HG03439 (cell line): ENCODE measurements around the gene EIPR1.
A peak's percentile ranks its signal among the peaks of the same experiment; 100 is the strongest.

Source experiments
- ATAC-seq: cut with Tn5 transposase; IDR thresholded peaks from one replicate; pipeline ENCODE4 v1.9.1; 2021; ENCODE audit warnings: mild to moderate bottlenecking, moderate library complexity; ENCODE audit not compliant: unreplicated experiment

EIPR1 gene

DNA sequence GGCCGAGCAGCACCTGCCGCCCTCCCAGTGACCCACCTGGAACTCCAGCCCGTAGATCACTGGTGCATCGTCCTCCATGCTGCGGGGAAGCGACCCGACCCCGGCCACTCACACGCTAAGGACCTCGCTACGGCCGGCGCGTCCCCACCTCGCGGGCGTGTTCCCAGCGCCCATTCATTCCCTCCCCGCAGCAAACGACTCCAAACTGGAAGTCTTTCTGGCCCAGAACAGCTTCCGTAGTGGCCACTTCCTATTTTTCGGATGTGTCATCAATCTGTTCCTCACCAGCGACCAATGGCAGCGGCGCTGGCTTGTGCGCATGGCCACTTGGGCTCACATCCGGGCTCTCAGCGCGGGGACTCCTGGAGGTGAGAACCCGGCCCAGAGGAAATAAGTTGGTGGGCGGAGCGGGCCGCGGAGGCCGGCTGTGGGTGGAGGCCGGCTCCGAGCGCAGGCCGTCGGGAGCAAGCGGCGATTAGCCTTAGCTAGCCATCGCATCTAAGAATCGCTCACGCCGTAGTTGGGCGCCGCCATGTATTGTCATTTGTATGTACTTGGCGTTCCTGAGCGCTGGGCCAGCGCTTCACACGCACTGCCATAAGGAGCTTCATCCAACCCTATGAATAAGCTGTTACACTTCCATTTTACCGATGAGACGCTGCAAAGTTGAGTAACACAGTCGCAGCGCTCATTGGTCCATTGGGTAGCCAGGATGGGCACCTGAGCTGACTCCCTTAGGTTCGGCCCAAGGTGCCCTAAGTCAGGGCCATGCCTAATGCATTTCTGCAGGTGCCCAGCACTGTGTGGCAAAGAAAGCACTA lies at the start of gene EIPR1:
TSS of gene EIPR1 (minus strand) at position 207 of the 821 bp plus-strand sequence. CDS start at position 78, 129 bp downstream.
- ATAC-seq, result peak; percentile 75

DNA sequence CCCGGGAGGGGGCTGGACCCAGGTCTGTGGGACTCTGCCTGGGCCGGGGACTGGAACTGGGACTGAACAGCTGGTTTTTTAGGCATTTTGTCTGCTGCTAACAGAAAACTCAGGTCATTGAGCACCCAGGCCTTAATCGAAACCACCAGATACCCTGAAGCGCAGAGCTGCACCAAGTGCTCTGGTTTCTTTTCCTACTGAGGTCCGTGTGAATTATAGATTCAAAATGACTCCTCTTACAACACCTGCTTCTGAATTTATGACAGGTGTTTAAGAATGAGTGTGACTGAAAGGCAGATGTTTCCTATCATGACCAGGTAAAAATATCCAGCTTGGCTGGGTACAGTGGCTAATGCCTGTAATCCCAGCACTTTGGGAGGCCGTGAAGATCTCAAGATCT lies 49.7 kb upstream of the EIPR1 start:
- no peak for ATAC-seq

DNA sequence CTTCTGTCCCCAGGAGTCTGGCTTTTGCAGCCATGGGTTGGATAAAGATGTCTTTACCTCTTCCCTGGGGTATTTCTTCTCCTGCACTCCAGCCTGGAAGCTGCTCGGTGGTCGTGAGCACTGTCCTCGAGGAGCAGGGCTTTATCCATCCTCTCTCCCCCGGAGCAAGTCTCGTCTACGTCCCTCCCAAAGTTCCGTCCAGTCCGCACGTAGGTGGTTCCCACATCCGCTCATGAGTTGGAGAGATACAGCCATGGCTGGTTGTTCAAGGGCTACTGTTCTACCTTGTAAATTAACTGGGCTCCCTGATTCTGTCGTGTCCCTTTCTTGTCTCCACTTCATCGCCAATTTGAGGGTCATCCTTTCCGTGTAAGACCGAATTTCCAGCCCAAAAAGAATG lies 49.0 kb upstream of the EIPR1 start:
- ATAC-seq, result no peak

DNA sequence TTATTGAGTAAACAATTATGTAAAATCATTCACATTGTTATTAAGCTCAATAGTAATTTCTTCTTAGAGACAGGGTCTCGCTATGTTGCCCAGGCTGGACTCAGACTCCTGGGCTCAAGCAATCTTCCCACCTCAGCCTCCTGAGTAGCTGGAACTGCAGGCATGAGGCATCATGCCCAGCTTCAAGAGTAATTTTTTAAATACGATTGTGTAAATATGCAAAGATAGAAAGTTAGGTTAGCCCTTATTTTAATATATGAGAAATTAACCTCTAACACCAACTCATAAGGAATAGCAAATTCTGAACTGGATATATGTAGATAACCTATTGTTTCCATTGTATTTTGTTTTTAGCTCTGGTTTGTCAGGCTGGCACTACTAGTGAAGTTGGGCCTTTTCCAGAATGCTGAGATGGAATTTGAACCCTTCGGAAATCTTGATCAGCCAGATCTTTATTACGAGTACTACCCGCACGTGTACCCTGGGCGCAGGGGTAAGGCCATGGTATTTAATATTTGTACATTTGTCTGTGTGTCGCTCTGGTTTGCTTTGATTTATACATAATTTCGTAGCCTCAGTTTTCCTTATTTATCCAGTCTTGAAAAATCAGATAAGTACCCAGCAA lies 46.7 kb upstream of the EIPR1 start:
- no peak for ATAC-seq

DNA sequence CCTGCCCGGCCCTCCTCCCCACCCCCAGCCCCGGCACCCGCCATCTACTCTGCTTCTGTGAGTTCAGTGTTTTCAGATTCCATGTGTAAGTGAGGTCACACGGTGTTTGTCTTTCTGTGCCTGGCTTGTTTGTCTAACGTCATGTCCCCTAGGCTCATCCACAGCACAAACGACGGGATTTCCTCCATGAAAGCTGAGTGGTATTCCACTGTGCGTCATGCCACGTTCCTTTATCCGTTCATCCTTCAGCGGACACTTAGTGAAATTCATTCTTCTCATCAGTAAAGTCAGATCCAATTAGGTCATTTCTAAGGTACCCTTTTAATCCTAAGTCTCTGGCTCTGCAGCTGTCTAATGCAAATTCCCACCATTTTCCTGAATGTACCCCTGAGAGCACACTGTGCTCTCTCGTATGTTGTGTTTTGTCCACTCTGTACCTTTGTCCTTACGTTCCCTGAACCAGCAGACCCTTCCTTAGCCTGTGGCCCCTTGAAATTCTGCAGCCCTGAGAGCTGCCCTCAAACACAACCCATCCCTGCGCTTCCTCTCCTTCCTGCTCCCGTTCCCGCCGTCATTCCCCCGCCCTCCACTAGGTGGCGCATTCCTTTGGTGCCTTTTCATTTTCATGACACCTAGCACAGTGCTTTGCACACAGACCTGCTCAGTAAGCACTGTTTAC lies 46.0 kb upstream of the EIPR1 start:
- no peak for ATAC-seq

DNA sequence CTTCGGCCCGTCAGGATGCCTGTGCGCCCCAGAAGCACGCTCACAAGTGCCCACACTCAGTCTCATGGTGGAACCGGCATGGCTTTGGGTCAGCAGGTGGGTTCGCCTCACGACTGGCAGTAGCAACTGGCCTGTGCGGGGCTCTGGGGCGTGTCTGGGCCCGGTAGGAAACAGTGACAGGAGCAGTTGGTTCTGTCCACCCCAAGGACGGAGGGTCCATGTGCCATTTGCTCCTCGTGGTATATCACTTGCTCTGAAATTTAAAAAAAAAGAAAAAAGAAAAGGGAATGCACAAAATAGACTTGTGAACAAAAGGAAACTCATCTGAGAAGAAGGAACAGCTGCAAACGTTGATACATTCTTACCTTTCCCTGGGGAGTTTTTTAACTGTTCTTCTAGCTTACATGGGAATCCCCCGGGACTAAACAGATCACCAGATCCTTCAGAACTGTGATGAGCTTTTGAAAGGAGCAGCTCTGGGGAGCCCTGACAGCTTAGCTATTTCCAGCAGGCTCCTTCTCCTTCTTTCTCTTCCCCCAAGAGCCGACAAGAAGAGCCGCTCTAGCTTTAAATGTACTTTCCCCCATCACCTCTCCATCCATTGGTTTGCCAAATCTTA lies 44.7 kb upstream of the EIPR1 start:
- no peak for ATAC-seq

DNA sequence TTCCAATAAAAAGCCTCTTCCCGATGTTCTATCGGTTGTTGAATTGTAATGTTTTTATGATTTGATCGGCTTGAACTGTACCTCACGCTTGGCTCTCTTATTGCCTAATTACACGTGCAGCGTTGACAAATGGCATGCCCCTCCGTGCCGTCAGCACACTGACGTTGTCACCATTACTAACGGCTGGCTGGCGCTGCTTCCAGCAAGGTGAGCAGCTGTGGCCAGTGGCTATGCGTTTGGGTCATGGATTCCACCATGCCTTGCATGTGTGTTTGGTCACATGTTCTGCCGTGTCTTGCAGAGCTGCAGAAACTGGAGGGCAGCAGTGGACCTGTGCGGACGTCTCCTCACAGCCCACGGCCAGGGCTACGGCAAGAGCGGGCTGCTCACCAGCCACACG lies 44.0 kb upstream of the EIPR1 start:
- ATAC-seq, result no peak

DNA sequence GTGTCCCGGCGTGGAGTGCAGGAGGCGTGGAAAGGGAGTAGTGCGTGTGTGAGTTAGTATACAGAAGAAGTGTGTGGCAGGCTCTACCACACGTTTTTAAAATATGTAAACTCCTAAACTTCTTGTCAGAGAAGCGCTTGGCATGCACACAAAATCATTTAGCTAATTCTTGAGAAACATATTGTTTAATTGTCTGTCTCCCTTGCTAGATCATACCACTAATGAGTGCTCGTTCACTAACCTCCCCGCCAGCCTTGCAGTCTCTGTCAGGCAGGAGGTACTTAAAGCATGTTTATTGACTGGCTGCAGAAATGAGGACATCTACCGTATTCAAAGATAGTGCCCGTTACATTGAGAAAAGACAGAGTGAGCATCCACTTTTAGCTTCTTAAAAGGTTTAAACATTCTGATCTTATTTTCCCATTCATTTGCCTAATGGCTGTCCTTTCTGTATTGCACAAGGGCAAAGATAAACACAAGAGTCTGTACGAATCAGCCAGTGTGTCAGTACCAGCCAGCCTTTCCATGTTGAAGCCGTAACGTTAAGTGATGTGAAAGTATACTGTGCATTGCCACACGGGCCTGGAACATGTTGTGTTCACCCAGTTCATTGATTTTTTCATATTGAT lies 43.3 kb upstream of the EIPR1 start:
- ATAC-seq, result no peak

DNA sequence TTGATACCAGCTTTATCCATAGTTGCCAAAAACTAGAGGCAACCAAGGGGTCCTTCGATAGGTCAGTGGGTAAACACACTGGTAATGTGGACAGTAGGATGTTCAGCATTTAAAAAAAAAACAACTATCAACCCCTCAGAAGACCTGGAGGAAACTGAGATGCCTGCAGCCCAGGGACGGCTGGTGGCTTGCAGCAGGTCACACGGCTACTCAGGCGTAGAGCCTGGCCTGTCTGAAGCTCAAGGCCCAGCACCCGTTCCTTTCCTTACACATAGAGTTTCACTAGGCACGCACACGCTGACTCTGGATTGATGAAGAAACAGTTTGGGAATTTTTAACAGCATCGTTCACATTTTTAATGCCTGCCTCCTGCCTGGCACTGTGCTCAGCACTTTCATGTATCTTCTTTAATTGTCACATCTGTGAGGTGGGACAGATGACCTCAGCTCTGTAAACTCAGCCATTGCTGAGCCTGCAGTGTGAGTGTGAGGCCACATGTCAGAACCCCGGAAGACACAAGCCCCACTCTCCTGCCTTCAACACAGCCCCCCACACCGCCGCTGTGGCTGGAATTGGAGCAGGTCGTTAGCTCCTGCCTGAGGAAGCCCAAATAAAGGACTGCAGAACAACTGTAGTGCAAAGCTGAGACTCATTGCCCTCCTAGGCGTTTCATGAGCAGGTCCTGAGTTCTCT lies 42.6 kb upstream of the EIPR1 start:
- ATAC-seq, result no peak

DNA sequence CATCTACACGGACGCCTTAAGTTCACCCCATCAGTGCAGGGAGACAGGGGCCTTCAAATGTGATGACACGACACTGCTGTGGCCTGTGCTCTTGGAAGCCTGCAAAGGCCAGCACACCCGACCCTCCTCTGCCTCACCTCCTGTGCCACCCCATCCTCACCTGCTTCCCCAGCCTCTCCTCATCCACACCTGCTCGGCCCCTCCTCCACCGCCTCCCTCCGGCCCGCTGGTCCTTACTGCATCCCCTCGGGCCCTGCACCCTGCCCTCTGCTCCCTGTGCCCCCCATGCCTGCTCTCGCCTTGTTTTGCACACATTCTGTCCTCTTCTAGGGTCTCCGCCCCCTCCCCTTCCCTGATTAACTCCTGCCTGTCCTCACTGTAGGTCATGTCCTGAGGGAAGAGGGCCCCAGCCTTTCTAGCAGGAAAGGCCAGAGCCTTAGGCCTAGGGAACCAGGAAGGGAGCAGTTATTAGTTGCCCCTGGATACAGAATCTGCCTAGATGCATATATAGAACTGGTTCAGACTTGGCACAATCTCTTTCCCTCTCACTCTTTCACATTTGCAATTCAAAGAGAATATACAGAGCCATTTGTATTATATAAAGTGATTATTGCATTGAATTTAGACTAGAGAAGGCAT lies 41.3 kb upstream of the EIPR1 start:
- no peak for ATAC-seq

DNA sequence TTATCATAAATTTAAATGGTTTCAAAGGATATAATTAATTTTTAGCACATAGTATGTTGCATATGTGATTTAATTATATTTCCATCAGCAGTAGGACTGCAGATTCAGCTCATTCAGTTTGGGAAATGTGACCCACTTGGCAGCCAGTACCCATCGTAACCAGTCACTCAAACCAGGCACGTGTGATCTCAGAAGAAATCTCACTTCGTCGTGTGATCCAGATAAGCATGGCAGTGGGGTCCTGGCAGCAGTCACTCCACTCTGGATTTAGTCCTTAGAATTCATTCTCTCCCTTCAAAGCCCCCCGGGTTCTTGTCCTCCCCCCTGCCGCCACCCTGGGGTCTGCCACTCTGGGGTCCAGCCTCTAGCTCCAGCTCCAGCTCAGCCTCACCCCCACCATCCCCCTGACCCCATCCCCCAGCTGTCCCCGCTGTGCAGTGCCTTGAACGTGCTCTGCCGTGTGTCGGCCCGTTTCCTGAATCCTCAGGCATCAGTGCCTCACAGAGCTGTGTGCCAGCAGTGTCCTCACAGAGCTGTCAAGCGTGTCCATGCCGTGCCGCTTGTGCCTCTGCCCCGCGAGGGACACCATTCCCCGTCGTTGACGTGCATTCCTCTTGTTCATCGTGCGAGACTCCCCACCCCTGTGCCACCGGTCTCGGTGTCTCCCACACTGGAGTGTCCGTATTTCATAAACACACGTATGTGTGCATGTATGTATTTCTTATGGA lies 36.7 kb upstream of the EIPR1 start:
- no peak for ATAC-seq

DNA sequence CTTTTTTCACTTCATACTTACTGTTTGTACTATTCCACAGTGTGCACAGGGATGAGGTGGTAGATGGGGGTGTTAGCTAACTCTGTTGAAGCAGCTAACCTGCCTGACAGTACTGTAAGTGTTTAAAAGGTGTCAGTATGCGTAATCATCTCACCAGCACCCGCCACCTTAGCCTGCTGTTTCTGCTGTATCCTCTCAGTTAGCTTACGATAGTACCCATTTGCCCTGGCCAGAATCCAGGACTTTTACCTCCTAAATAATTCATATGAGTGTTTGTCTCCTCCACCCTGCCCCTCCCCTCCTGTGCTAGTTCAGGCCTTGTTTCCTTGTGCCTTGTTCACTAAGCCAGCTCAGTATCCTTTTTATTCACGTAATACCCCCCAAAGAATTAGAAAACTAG lies 36.1 kb upstream of the EIPR1 start:
- ATAC-seq, result no peak

DNA sequence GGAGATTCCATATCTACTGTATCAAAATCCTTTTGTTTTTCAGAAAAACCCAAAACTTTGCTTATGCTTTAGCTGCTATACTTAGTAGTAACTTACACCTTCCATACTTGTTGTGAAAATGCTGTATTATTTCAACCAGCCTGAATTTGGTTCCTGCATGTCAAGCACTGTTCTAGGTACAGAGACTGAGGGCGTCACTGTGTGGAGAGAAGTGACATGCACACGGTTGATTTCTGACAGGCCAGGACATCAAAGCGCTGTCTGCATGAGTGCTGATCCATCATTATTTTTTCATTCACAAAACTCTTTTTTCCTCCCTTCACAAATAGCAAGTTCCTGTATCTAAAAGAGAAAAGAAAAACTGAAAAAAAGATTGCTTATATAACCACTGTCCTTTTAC lies 33.5 kb upstream of the EIPR1 start:
- ATAC-seq, result no peak

DNA sequence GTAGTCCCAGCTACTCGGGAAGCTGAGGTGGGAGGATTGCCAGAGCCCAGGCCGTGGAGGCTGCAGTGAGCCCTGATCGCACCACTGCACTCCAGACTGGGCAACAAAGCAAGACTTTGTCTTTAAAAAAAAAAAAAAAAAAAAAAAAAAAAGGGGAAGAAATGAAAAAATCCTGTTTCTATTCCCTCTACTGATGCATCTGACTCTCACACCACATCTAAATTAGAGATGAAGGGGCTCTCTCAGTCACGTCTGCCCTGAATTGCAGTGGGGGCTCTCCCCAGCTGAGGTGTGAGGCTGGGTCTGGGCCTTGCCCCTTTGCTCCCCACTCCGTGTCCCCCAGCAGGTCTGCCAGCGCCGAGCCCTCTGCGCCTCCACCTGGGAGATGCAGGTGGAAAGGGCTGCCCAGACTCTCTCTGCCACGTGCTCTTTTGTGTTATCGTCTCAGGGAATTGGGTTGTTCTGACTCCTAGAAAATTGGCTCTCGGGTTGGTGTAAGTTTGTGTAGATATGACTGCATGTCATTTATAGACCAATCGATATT lies 32.1 kb upstream of the EIPR1 start:
- no peak for ATAC-seq

DNA sequence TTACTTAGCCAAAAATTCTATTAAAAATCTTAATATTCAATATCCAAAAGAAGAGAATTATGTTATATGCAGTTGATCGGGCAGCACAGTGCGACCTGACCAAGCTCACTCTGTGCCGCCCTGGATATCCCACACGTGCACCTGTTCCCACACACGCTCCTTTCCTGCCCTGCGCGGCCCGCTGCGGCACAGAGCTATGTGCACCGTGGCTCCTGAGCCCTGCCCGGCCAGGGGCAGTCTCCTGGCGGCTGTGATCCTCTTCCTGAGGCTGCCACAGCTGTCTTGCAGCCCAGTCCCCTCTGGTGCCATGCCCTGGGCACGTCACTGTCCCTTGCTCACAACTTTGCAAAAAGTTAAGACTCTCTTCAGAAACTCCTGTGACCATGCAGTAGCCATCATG lies 31.2 kb upstream of the EIPR1 start:
- no peak for ATAC-seq

DNA sequence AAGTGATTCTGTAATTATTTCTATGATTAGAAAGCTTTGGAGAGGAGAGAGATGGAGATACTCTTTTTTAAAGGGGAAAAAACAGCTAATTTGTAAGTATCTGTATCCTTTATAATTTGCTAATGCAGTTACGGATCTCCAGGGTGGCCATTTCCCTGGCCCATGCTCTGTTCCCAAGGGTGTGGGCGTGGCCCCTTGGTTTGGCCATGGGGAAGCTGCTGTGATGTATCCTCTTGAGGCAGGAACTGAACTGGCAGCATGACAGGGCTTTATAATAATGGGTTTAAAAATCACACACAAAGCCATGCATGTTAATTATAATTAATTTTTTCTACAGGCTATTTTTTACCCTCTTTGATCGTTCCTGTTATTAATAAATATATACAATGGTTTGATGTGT lies 28.9 kb upstream of the EIPR1 start:
- no peak for ATAC-seq

DNA sequence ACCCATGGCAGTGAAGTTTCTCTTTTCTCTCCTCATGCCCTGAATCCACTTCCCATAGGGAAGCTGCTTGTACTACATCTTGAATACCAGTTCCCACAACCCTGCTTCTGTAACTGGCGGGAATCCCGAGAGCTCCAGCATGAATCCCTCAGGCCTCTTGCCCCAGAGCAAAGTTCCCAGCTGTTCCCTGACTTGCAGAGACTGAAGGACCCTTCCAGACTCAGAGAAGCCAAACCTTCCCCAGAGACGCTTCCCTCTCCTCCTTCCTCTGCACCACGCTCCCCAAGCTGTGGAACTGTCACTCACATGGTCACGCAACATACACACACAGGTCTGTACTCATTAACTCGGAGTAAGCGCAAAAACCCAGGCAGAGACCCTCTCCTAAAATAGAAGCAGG lies 28.3 kb upstream of the EIPR1 start:
- ATAC-seq, result no peak

DNA sequence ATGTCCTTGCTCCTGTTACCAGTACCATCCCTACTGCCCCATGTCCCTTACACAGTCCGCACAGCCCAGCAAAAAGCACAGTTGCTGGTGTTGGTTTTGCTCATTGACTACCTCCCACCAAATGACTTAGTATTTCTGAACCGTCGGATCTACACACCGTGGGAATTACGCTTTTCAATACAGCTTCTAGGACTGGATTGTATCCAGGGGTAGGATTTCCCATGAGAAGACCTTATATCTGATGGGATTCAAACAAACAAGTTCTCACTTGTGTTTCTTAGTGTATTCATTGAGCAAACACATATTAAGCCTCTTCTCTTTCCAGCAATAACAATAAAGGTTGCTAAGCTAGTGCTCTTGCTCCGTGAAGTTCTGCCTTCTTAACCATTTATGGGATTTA lies 27.7 kb upstream of the EIPR1 start:
- ATAC-seq, result no peak

DNA sequence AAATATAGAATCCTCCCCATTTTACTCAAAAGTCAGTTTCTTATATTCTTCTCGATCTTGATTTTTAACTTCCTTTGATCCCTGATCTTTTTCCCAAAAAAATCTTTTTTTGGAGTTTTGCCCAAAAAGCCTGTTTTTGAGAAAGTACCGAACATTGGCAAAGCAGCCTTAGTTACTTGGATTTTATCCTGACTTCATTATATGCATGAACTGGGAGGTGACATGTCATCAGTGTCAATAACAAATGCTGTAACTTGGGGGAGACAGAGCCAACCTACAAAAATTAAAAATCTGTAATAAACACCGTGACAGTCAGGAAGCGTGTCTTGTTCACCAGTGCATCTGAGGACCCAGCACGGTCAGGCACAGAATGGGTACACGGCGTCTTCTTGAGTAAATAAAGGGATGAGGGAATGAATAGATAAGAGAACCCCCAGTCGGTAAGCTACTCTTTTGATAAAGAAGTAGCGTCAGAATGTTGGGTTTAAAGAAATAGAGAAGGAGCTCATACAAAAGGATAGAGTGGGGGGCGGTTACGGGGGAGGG lies 26.8 kb upstream of the EIPR1 start:
- ATAC-seq, result no peak
